Gastrocnemius medialis (tissue), 4 donors: ENCODE data around the gene EPB41L4B. TPM values are rescaled to one million over a fixed set of nuclear protein-coding genes. Genes with fewer than 3 reads are reported as not detected.

Experiments
- ATAC-seq, 2 donors: fragments of 150-250 bp; one replicate each; pipeline ENCODE4 v1.9.1; 2016
- DNase-seq, 2 donors: peaks; one replicate each; pipeline ENCODE4 v3.0.0-alpha.2; 2019
- H3K27ac ChIP-seq, 4 donors: fragments of 200-600 bp; sonication (generic); 1 replicate in 1 of 4; 2 replicates in 3 of 4; pipeline ENCODE4 v1.5.1; 2016 to 2018; ENCODE audit warnings: mild to moderate bottlenecking in 2 of 4, moderate library complexity in 1 of 4
- H3K27me3 ChIP-seq, 3 donors: fragments of 200-600 bp; sonication (generic) in 2 of 3; 1 replicate in 1 of 3; 2 replicates in 2 of 3; pipeline versions ENCODE4 v1.5.1 to v1.6.0; 2016 to 2019; ENCODE audit warnings: mild to moderate bottlenecking in 1 of 3, moderate library complexity in 1 of 3
- H3K36me3 ChIP-seq, 2 donors: fragments of 200-600 bp; sonication (generic) in 1 of 2; one replicate each; pipeline ENCODE4 v1.5.1; 2017 to 2018
- H3K4me1 ChIP-seq, 2 donors: fragments of 200-600 bp; sonication (generic) in 1 of 2; one replicate each; pipeline ENCODE4 v1.5.1; 2016 to 2017; ENCODE audit warnings: mild to moderate bottlenecking in 2 of 2
- H3K4me3 ChIP-seq, 4 donors: fragments of 200-600 bp; sonication (generic) in 3 of 4; 1 replicate in 1 of 4; 2 replicates in 3 of 4; pipeline ENCODE4 v1.5.1; 2016 to 2019; ENCODE audit warnings: mild to moderate bottlenecking in 2 of 4
- H3K9me3 ChIP-seq, 3 donors: fragments of 200-600 bp; sonication (generic) in 2 of 3; 1 replicate in 1 of 3; 2 replicates in 2 of 3; pipeline ENCODE4 v1.5.1; 2016 to 2019
- CTCF ChIP-seq, 5 experiments: fragments of 450-650 bp in 3 of 5; fragments of 200-600 bp in 2 of 5; sonication (generic) in 2 of 5; IDR thresholded peaks in 4 of 5; conservative IDR thresholded peaks in 1 of 5; 1 replicate in 4 of 5; 2 replicates in 1 of 5; pipeline ENCODE4 v1.5.1; 2016 to 2019; ENCODE audit warnings: antibody characterized with exemption in 5 of 5, mild to moderate bottlenecking in 3 of 5, moderate library complexity in 3 of 5
- POLR2A ChIP-seq, 2 donors: fragments of 450-650 bp; IDR thresholded peaks; one replicate each; pipeline ENCODE4 v1.6.1; 2017; ENCODE audit warnings: antibody characterized with exemption in 2 of 2, mild to moderate bottlenecking in 2 of 2, moderate library complexity in 2 of 2
- in situ Hi-C, 4 donors: fragments of 200-750 bp; cut with MboI; loops; one replicate each; pipeline versions ENCODE4 v1.15.0 to v1.8.0; 2017; ENCODE audit warnings: low sequenced_read_pairs in 4 of 4
- intact Hi-C: fragments of 100-400 bp; cut with DNase I; formaldehyde crosslinking; loops from one replicate; pipeline ENCODE4 v1.15.1; 2023; ENCODE audit warnings: low total_unique reads
- total RNA-seq, 4 donors: library from RNA; depleted of rRNA; stranded (reverse); fragments of >200 nt; gene quantifications; one replicate each; pipeline versions ENCODE4 v1.1.0 to v1.2.3, GENCODE V29; 2016

Gene EPB41L4B
- total RNA-seq, 4 donors from 2014 or later, result 3.8 to 6.9 (median 6.1) TPM

- ATAC-seq, result no peak
- TF ChIP-seq POLR2A (IDR thresholded peaks at IDR 0.05) (no peak), CTCF (IDR thresholded peaks at IDR 0.05 in 4 of 5, conservative IDR thresholded peaks at IDR 0.05 in 1 of 5) (no peak)
- H3K36me3 ChIP-seq, result no peaks in the 10 kb centered on the region
- peaks cover 6 to 14% (median 12%) of the 10 kb centered on the region in 3 donors for H3K27me3 ChIP-seq
- no peaks in the 10 kb centered on the region for H3K9me3 ChIP-seq
- in situ Hi-C loops (no loop called here), intact Hi-C loops (no loop called here)
- no peak for DNase-seq
- H3K4me1 ChIP-seq, result no peaks in the 10 kb centered on the region
- H3K4me3 ChIP-seq, result no peak overlapping the region
- H3K27ac ChIP-seq, result no peak overlapping the region
These were observed 158.2 kb downstream of the EPB41L4B start for GRCh38 chr9:109162677-109163076.

- DNase-seq (no peak), ATAC-seq (no peak)
- no peak overlapping the region for H3K27ac ChIP-seq
- no peak overlapping the region for H3K4me3 ChIP-seq
- in situ Hi-C loops, result no loop called here
- TF ChIP-seq POLR2A (IDR thresholded peaks at IDR 0.05), result no peak
- TF ChIP-seq CTCF (IDR thresholded peaks at IDR 0.05 in 4 of 5, conservative IDR thresholded peaks at IDR 0.05 in 1 of 5), result no peak
- H3K27me3 ChIP-seq, result peaks cover 0 to 7% (median 6%) of the 10 kb centered on the region in 3 donors
- no peaks in the 10 kb centered on the region for H3K9me3 ChIP-seq
- intact Hi-C loops, result no loop called here
- no peaks in the 10 kb centered on the region for H3K4me1 ChIP-seq
- H3K36me3 ChIP-seq, result no peaks in the 10 kb centered on the region
These were observed 159.4 kb downstream of the EPB41L4B start for GRCh38 chr9:109161471-109161870.

GRCh38 chr9:109159583-109159982 lies 161.3 kb downstream of the EPB41L4B start:
- H3K4me1 ChIP-seq, result no peaks in the 10 kb centered on the region
- in situ Hi-C loops, result no loop called here
- TF ChIP-seq CTCF (IDR thresholded peaks at IDR 0.05 in 4 of 5, conservative IDR thresholded peaks at IDR 0.05 in 1 of 5) (no peak), POLR2A (IDR thresholded peaks at IDR 0.05) (no peak)
- H3K36me3 ChIP-seq, result no peaks in the 10 kb centered on the region
- H3K27me3 ChIP-seq, result no peaks in the 10 kb centered on the region
- H3K27ac ChIP-seq, result no peak overlapping the region
- DNase-seq (no peak), ATAC-seq (no peak)
- H3K9me3 ChIP-seq, result no peaks in the 10 kb centered on the region
- intact Hi-C loops, result no loop called here
- H3K4me3 ChIP-seq, result no peak overlapping the region

GRCh38 chr9:109158651-109159050 lies 162.2 kb downstream of the EPB41L4B start:
- H3K27ac ChIP-seq, result no peak overlapping the region
- H3K27me3 ChIP-seq, result no peaks in the 10 kb centered on the region
- intact Hi-C loops, result no loop called here
- no peak for TF ChIP-seq CTCF (IDR thresholded peaks at IDR 0.05 in 4 of 5, conservative IDR thresholded peaks at IDR 0.05 in 1 of 5)
- ATAC-seq (no peak), DNase-seq (no peak)
- H3K4me3 ChIP-seq, result no peak overlapping the region
- no peaks in the 10 kb centered on the region for H3K9me3 ChIP-seq
- in situ Hi-C loops, result no loop called here
- H3K4me1 ChIP-seq, result no peaks in the 10 kb centered on the region
- no peaks in the 10 kb centered on the region for H3K36me3 ChIP-seq

GRCh38 chr9:109156708-109157107 lies 164.2 kb downstream of the EPB41L4B start:
- DNase-seq, result no peak
- H3K36me3 ChIP-seq, result no peaks in the 10 kb centered on the region
- no peak overlapping the region for H3K27ac ChIP-seq
- no peak for TF ChIP-seq POLR2A (IDR thresholded peaks at IDR 0.05)
- no peak for TF ChIP-seq CTCF (IDR thresholded peaks at IDR 0.05 in 4 of 5, conservative IDR thresholded peaks at IDR 0.05 in 1 of 5)
- no peaks in the 10 kb centered on the region for H3K27me3 ChIP-seq
- no peak for ATAC-seq
- H3K4me3 ChIP-seq, result no peak overlapping the region
- H3K9me3 ChIP-seq, result no peaks in the 10 kb centered on the region
- no peaks in the 10 kb centered on the region for H3K4me1 ChIP-seq
- in situ Hi-C loops, result no loop called here
- intact Hi-C loops, result no loop called here
